NCI-H345 (cell line): ENCODE measurements around the gene DOK3.
A peak's percentile ranks its signal among the peaks of the same experiment; 100 is the strongest.

Experiments
- DNase-seq: peaks from one replicate; lab custom pipeline; 2025; lab: John Stamatoyannopoulos, UW

Gene DOK3

GRCh38 chr5:177465044-177465443 is 44.6 kb downstream of the DOK3 start:
- DNase-seq, result no peak

DNA sequence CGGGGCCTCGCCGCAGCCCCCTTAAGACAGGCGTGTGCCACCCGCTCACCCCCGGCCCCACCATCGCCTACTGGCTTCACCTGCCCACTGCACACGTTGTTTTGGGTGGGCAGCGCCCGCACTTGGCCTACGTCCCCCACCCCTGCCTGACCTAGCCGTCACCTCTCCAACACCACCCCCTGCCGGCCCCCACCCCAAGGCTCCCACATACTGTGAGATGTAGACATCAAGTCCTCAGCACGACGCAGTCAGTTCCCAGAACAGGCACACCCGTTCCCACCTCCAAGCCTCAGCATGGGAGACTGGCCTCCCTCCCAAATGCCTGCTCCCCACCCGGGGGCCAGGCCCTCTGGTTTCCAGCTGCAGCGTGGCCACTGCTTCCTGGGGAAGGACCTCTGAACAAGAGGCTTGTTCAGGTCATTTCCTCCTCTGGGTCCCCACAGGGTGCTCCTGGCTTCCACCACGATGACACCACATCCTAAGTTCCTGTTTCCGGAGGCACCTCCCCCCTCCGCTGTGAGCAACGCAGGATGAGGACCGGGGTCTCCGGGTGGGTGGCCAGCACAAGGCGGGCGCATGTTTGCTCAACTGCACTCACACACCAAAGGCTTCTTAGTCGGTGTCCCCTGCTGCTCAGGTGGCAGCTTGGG is 47.5 kb downstream of the DOK3 start:
- no peak for DNase-seq

DNA sequence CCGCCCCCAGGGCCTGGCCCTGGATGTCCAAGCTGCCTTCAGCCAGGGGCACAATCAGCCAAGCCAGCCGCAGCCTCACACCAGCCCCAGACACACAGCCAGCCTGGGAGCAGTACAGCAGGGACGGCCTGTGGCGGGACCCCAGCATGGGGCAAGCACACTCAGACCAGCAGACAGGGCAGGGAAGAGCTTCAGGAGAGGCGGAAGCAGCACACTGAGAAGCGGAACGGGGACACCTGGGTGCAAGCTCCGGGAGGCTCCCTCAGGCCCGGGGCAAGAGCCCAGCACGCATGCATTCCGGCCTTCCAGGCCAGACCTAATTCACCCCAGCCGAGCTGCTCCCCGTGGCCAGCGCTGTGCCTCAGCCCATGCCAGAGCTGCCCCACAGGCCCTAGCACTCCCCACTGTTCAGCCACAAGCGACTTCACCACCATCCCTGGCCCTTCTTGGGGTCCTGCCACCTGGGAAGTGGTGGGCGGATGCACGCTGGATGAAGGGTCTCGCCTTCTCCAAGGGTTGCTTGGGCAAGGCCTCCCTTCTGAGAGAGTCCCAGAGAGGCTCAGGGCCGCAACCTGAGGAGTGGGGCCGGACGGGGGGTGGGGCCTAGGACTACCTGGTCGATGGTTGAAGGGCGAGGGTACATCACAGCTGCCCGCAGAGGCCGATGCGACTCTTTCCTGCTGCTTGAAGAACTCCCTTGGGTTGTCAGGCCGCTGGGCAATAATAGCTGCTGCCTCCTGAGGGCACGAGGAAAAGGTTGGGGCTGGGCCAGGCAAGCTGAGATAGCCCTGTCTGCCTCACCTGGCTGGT is 49.6 kb downstream of the DOK3 start:
- no peak for DNase-seq

DNA sequence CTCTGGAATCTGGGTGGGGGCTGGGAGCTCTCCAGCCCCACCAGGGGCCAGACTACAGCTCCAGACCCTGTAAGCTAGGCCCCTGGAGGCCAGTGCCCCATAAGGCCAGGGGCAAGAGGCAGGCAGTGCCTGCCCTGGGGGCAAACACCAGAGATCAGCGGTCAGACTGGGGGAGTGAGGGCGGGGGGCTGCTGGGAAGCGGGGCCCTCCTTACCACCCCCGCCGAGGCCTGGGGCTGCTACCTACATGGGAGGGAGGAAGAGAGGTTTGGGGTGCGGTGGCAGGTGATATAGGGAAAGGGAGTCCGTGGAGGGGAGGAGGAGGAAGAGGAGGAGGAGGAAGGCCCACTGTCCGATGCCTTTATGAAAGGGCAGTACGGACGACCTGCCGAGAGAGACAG is 50.3 kb downstream of the DOK3 start:
- no peak for DNase-seq

GRCh38 chr5:177458912-177459350 is 50.7 kb downstream of the DOK3 start:
- peak; percentile 24 for DNase-seq

- DNase-seq, result no peak
These were observed 51.6 kb downstream of the DOK3 start for GRCh38 chr5:177457852-177458681.

GRCh38 chr5:177456976-177457851 is 52.4 kb downstream of the DOK3 start:
- DNase-seq, result peak; percentile 84

- no peak for DNase-seq
These were observed 53.0 kb downstream of the DOK3 start for GRCh38 chr5:177456591-177456964.

GRCh38 chr5:177455661-177456590 is 53.7 kb downstream of the DOK3 start:
- DNase-seq, result peak; percentile 96

GRCh38 chr5:177455036-177455660 is 54.5 kb downstream of the DOK3 start:
- DNase-seq, result peak; percentile 96

GRCh38 chr5:177454397-177455035 is 55.1 kb downstream of the DOK3 start:
- DNase-seq, result peak; percentile 92

GRCh38 chr5:177453852-177454396 is 55.7 kb downstream of the DOK3 start:
- DNase-seq, result peak; percentile 64

- no peak for DNase-seq
These were observed 56.7 kb downstream of the DOK3 start for GRCh38 chr5:177452688-177453638.
